GM21390 (cell line): ENCODE results near the gene NTM.
"Not testable (repeated sequence)": the region's sequence is repeated elsewhere in the genome, so short reads cannot be mapped to it uniquely, and the experiment has no call there.

ENCODE experiments used
- ATAC-seq: cut with Tn5 transposase; IDR thresholded peaks from one replicate; pipeline ENCODE4 v1.9.1; 2021; ENCODE audit not compliant: unreplicated experiment

NTM gene

DNA sequence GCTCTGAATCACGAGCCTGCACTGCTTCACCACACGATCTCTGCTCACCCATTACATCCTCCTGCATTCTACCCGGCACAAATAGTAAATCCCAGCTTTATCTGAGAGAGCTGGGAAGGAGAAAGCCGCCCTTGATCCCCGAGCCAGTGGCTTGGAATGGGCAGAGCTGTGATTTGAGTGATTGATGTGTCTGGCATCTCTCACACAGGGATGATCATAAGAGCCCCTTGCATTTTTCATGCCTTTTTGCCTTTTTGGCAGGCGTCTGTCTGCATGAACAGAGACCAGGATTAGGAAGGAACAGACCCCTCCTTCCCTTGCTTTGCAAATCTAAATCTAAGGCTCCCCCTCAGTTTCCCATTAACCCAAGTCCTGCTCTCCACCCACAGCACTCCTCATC, 945.3 kb downstream of the NTM start:
- ATAC-seq: no peak

DNA sequence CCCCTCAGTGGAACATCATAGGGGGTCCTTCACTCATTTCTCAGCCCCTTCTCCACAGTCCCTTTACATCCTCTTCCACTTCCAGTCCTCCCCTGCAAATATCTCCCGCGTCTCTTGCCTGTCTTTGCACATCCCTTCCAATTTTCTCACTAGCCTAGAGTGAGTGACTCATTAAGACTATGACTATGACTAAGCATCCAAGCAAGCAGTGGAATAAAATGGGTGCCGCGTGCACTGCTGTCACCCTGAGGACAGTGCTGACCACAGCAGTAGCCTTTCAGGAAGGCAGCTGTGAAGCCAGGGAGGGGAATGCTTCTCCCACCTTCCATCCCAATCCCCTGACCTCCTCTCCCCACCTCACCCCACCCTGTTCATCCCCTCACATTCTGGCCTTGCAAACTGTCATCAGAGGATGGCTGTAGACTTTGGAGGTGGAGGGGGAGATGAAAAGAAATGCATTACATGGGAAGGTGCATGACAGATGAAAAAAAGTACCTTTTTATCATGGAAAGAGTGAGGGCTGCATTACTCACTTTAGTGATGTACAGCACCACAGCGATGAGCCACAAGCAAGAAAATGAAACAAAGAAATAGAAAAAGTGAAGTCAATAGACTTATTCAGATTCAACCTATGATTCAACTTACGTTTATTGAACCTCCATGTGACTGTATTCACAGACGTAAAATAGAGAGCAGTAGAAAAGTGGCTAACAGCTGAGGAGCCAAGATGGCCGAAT, 948.2 kb downstream of the NTM start:
- ATAC-seq: no peak

DNA sequence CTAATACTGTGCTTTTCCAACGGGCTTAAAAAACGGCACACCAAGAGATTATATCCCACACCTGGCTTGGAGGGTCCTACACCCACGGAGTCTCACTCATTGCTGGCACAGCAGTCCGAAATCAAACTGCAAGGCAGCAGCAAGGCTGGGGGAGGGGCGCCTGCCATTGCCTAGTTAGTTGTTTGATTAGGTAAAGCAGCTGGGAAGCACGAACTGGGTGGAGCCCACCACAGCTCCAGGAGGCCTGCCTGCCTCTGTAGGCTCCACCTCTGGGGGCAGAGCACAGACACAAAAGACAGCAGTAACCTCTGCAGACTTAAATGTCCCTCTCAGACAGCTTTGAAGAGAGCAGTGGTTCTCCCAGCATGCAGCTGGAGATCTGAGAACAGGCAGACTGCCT, 949.0 kb downstream of the NTM start:
- not testable (repeated sequence) for ATAC-seq

DNA sequence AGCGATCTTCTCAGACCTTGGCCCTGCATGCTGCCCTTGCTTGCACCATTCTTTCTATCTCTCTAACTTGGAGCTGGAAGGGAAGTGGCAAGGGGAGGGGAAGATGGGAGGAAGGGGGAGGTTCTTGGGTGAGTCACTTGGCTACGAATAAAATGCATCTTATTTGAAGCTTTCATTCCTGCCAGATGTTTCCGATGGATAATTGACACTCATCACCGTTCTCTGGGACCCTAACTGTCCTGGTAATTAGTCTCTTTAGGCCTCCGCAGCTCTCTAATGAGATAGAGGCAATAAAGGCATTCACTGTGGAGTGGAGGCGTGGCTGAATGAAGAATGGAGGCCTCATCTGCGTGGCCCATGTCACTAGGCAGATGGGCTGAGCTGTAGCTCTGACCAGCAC, 960.1 kb downstream of the NTM start:
- no peak for ATAC-seq

DNA sequence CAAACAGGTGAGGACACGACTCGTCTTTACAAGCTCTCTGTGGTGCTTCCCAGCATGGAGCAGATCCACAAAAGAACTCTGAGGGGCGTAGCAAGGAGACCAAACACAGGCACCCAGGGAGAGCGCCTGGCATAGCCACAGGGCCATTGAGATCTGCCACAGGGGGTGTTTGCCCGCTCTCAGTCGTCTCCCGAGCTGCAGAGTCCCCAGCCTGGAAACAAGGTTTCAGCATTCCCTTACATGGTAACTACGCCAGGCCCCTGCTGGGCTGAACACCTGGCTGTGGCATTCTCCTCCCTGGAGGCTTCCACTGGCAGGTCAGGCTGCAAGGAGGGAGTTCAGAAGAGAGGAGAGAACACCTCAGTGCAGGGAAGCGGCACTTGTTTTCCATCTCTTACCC, 962.1 kb downstream of the NTM start:
- no peak for ATAC-seq

DNA sequence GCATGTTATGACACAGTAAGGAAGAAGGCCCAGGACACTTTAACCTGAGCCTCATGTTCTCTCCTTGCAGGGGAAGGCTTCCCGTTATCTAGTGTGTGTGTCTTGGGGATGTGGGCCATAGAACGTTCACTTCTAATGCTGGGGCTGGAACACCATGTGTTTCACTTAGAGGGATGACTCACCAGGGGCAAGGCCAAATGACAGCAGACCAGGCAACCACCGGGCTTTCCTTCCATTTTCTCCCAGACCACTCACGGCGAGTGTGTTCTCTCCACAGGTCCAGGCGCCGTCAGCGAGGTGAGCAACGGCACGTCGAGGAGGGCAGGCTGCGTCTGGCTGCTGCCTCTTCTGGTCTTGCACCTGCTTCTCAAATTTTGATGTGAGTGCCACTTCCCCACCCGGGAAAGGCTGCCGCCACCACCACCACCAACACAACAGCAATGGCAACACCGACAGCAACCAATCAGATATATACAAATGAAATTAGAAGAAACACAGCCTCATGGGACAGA, 964.4 kb downstream of the NTM start:
- ATAC-seq: no peak

DNA sequence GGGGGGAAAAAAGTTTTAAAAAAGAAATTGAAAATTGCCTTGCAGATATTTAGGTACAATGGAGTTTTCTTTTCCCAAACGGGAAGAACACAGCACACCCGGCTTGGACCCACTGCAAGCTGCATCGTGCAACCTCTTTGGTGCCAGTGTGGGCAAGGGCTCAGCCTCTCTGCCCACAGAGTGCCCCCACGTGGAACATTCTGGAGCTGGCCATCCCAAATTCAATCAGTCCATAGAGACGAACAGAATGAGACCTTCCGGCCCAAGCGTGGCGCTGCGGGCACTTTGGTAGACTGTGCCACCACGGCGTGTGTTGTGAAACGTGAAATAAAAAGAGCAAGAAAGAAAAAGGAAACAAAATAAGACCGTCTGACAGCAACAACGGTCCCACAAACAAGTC, 964.9 kb downstream of the NTM start:
- no peak for ATAC-seq

DNA sequence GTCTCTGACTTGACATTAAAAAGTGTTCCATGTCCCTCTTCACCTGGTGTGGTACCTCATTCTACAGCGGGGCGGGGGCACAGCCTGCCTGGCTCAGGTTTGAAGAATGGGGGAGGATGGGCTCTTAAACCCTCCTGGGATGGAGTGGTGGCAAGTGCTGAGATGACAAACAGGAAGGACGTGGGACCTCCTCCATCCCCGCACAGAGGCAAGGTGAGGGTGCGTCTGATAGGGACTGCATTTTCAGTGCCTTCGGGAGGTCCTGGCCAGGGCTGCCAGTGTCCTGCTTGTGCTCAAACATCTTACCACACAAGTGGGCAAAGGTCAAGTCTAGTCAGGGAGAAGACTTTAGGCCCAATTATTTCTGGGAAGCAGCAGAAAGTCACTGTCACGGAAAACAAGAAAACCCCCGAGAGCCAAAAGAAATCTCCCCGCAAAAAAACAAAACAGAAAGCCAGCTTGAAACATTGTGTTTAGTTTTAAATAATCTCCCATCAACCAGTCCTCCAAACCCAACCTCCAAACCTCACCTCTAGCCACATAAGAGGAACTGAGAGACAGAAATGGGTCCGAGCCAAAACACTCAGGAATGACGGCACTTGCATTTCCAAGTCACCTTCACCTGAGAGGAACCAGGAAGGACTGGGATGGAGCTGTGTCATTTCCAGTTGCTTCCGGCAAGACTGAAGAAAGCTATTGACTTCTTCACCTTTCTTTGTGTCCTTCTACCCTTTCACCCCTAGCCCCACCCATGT, 966.5 kb downstream of the NTM start:
- no peak for ATAC-seq

DNA sequence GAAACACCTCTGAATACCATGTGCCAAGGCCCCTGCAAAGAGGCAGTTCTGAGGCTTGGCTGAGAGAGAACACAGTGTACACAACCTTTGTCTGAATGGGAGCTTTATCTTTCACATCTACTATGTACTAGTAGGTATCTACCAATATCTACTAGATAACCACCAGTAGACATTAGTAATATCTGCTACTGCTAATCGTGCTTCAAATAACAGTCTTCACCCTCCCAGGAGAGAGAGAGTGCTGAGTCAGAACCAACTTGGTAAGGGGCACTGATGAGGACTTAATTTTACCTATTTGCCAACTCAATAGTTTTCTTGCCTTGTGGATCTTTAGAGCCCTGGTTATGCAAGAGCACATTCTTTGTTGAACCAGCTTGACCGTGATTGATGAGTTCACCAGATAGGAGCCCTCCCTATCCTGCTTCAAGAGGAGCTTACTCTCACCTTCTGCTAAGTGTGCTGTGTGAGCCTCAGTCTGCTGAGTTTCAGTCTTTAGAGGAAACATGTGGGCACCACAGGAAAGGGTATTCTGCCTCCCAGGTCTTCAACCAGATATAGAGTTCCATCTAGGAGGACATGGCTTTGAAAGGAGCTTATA, 967.5 kb downstream of the NTM start:
- no peak for ATAC-seq

DNA sequence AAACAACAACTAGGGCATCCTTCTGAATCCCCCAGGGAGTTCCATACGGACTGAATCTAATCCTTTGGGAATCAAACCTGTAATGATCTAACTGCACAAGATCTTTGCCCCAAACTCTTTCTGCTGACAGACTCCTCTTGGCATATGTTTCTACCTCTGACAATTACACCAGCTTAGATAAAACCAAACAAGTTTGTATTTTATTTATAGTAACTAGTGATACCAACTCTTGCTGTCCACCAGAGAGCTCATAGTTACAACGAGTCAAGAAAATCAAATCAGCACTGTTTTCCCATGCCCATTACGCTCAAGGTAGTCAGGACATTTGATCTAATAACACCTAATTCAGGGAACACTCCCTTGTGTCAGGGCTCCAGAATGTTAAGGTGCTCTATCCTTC, 972.0 kb downstream of the NTM start:
- ATAC-seq: no peak

DNA sequence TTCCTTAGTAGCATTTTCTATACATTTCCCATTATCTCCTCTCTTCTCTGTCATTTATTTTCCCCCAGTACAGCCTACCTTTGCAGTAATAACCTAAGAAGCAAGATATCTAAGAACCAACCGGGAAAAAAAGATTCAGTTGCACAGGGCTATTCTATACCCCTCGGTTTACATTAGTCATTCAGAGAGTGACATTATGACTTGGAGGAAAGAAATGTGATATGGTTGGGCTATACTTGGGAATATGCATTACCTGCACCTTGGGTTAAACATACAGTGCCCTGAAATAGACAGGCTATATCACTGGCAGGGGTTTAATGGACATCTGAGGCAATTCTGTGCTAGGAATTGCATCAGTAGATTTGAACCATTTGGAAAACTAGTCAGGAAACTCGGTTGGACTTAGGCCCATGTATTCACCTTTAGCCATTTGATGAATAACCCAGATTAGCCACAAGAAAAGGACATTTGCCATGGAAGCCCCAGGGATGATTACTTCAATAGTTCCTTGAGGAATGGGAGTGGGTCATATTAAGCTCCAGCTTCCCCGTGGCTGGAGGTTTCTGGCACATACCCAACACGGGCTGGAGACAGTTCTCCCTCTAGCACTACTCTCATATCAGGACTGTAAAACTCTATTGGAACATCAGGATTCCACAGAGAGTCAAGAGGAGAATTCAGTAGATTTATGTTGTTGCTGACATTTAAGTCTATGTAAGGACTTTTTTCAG, 973.2 kb downstream of the NTM start:
- no peak for ATAC-seq

DNA sequence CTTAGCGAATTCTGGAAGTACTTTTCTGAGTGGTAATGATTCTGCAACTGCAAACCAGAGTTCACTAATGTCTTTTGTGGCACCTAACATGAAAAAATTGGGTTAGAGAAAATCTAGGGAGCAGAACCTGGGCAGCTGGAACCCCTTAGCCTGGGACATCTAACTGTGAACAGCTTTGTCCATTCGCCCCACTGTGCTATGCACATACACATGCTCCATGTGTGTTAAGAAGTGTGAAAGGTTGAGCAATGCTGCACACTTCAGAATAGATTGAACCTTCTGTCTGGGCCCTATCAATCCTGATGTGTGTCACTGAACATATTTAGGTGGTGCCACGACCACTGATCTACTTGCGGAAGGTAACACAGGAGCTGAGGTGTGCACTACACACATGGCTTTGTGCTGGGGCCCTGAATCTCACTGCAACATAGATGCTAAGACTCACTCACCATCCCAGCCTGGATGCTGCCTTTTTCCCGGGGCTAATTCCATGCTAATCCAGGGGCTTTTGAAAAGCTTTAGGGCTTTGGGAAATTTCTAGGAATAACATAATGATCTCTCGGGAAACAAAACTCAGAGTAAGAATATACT, 976.2 kb downstream of the NTM start:
- no peak for ATAC-seq

DNA sequence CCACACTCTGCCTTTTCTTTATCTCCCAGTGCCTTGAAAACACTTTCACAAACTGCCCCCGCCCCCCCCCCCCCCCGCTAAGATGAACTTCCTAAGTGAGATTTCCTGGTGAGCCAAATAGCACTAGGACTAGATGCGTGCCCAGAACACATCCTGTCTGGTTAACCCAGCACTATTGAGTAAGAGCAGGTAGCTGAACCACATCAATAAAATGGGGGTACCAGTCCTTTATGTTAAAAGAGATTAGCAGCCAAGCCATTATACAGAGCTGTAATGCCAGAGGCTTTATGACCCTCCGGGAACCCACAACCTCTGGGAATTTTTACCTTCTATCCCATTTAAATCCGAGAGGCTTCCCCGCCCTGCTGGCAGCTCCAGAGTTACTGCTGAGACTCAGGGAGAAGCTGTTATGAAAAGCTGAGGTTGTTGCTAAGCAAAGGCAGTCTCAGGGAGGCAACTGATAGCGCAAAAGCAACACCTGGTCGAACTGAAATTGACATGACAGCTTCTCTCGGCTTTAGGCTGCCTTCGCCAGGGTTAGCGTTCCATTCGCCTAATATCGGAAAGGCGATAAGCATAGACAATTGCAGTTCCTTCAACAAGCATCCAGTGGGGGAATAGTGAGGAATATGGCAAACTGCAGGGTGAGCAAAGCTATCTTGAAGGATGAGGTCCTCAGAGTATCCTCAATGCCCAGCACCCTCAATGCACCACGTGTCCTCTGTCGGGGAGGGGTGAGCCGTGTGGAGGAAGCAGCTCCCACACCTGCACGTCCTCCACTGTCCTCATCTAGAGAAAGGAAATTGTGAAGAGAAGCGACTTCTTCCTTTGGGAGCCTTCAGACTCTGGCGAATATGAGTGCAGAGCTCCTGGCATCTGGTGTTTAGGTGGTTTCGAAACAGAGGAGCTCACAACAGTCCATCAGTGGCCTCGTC, 977.0 kb downstream of the NTM start:
- no peak for ATAC-seq

DNA sequence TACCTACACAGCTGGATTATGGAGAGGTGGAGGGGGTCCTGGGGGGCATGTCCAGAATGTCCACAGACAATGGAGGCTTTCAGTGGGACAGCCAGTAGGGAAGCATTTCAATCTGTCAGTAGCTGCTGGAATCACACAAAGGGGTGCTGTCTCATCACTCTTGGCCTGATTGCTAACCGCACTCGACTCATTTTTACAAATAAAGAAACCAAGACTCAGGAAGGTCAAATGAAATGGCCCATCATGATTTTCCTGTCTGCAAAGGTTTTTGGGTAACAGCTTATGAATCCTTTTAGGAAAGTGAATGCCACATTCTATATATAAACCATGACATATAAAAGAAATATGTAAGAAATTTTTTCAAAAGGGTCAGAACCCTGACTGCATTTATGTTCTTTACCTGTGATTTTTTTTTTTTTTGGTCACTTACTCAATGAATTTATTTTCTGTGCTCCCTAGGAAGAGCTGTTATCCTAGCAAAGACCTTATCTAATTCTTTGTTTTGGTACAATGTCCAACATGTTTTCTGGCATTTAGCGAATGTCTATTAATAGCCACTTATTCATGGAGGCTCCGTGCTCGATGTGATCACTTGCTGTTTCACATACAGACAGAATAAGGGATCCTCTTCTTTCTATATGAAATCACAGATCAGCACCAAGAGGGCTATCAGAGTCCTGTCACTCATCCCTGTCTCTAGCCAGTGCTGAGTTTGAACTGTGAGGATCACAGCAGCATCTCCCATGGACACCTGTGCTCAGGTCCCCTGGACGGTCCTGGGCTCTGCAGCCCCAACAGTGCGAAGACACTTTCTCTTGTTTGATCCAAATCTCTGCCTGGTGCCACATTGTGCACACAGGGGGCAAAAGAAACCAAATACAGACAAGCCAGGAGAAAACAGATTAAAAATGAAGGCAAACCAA, 979.7 kb downstream of the NTM start:
- ATAC-seq: no peak

DNA sequence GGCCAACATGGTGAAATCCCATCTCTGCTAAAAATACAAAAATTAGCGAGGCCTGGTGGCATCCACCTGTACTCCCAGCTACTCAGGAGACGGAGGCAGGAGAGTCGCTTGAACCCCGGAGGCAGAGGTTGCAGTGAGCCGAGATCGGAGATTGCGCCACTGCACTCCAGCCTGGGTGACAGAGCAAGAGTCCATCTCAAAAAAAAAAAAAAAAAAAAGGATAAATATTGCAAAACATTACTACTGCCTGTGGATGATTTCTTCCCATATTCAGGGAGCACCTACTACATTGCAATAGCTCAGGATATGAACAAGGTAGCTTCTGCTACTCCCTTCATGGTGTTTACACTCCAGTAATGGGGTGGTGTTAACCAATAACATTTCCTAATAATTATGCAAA, 980.6 kb downstream of the NTM start:
- ATAC-seq: no peak

DNA sequence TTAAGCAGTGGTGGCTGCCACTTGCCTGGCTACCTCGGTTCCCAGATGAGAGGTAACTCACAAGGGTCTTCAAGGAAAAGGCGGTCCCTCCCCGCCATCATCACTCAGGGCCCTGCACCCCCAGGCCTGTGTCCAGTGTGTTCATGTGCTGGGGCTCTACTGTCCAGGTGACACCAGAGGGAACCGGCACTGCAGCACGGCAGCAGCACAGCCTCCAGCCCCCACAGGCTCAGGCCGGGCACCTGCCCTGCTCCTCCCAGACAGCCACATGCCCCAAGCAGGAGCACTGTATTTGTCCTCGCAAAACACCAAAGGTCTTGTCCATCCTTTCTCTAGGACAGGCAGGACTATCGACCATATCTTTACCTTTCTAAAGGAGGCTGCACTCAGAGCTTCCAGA, 982.1 kb downstream of the NTM start:
- no peak for ATAC-seq

DNA sequence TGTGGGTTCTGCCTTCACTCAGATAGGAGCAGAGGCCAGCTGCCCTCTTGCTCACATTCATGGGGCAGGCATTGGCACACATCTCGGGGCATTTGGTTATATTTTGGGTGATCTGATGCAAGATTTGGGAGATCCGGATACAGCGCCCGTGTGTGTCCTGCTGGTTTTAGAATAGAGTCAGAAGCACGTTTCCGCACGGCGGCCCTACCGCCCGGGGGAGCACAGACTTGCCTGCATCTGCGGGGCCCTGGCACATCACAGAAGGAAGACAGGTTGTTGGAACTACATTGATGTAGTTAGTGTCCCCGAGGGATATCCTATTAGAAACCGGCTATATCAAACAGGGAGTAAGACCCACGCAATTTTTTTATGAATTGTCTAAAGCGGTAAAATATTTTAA, 982.8 kb downstream of the NTM start:
- no peak for ATAC-seq

DNA sequence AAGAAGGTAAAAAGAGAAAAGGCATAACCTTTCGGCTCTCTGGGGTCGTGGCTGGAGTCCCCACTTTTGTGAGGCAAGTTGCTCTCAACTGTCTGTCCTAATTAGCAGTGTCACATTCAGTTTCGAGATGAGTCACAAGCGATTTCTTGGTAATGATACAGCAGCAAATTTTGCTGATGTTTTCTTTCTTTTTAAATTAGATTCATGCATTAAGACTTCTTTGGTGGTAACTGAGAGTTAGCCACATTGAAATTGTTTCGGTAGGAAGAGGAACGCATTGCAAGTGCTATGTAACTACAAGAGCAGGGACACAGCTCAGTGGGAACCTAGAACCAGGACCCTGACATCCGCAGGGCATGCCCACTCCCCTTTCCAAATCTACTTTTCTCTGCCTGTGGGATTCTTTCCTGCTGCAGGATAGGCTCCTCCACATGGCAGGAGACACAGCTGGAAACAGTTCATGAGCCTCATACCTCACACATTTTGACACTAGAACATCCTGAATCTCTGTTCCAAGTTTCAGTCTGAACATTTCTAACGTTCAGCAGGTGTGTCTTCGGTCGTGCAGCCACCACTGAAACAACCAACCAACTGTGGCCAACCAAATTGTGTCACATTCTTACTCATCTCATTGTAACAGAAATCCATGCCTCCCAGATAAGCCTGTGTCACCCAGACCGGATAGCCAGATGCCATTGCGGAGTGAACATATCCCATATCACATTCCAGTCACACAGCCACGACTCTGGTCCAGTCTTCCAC, 987.6 kb downstream of the NTM start:
- peak; percentile 78 for ATAC-seq
